Measurements from ENCODE around the gene IMP3. TPM values are rescaled to one million over a fixed set of nuclear protein-coding genes. Genes with fewer than 3 reads are reported as not detected.

The IMP3 gene
- total and polyA plus RNA-seq, 5 experiments from 2014 or later = 94.3 to 256 (median 199) TPM

DNA sequence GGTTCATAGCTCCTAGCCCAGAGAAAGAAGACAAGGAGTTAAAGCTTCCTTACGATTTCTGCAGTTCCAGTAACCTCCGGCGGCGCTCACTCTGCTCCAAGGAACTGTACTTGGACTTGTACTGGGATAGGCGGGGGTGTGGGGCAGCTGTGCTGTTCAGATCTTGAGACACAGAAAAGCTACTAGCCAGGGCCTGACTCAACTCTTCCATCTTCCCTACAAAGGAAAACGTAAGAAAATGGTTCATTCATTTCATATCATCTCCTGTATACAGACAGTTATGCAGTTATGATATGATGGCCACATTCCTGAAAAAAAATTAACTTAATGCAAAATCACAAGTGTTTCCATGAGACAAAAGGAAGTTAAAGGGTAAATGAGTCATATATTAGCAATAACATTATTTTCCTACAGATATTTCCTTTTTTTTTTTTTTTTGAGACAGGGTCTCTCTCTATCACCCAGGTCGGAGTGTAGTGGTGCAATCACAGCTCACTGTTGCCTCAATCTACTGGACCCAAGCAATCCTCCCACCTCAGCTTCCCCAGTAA, 19.1 kb downstream of the IMP3 start:
- peak overlapping the region in 4 of 10 donors; percentile 2 to 60 (median 15) for H3K4me3 Mint-ChIP-seq
- no peak for DNase-seq
- peaks cover 17 to 39% (median 32%) of the 10 kb centered on the region in 4 donors for H3K4me1 Mint-ChIP-seq
- H3K27me3 Mint-ChIP-seq = no peaks in the 10 kb centered on the region
- H3K36me3 Mint-ChIP-seq = peaks cover 0 to 50% (median 11%) of the 10 kb centered on the region in 3 donors
- peak overlapping the region in 9 of 10 donors; percentile 12 to 86 (median 57) for H3K27ac Mint-ChIP-seq
- H3K9me3 Mint-ChIP-seq = no peaks in the 10 kb centered on the region
- POLR2A ChIA-PET = interaction anchor here (0.5 to 1.6 kb wide), 4 partner anchors 14 to 43 kb away, joined by 3 to 7 read pairs (median 4); partner anchors contain the start of genes IMP3 and PTPN9
- no peak for ATAC-seq

DNA sequence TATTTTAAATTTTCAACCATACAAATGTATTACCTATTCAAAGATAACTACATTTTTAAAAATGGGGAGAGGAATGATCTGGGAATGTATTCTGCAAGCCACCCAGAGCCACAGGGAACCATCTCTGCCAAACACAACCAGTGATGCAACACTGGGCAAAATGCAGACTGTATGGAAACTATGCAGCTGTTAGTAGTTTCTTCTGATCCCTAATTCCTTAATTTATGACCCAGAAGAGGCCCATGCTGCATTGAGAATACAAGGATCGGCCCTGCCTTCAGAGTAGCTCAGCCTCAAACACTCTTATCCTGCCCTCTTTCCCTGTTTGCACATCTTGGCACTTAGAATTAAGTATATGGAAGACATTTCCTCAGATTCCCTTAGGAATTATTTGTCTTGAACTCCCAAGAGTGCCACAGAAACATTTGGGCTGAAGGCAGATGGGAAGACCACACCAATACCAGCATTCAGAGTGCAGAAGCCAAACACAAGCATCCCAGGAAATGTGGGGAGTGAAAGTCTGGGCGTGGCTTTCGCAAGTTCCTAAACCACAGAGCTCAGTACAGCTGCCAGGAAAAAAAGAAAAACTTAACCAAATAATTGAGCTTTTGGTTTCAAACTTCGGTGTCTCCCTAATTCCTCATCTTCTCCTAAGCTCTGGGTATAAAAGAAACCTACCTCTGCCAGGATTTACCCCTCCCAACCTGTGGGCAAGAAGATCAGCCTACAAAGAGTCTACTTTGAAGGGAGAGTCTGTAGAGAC, 19.8 kb downstream of the IMP3 start:
- POLR2A ChIA-PET = interaction anchor here (0.5 to 1.6 kb wide), 4 partner anchors 13 to 42 kb away, joined by 3 to 7 read pairs (median 4); partner anchors contain the start of genes IMP3 and PTPN9
- ATAC-seq (no peak), DNase-seq (no peak)
- Mint-ChIP-seq H3K9me3 (no peaks in the 10 kb centered on the region), H3K4me1 (peaks cover 15 to 37% (median 30%) of the 10 kb centered on the region in 4 donors), H3K27me3 (no peaks in the 10 kb centered on the region), H3K27ac (peak overlapping the region in 9 of 10 donors; percentile 12 to 89 (median 67)), H3K4me3 (peak overlapping the region in 3 of 10 donors; percentile 38 to 45 (median 44)), H3K36me3 (peaks cover 0 to 56% (median 14%) of the 10 kb centered on the region in 3 donors)

- ATAC-seq (no peak), DNase-seq (no peak)
- POLR2A ChIA-PET = no interaction called here
- Mint-ChIP-seq H3K36me3 (peaks cover 0 to 89% (median 23%) of the 10 kb centered on the region in 3 donors), H3K4me1 (peaks cover 14 to 17% (median 17%) of the 10 kb centered on the region in 4 donors), H3K4me3 (no peak overlapping the region), H3K9me3 (no peaks in the 10 kb centered on the region), H3K27me3 (no peaks in the 10 kb centered on the region), H3K27ac (peak overlapping the region in 4 of 10 donors; percentile 16 to 43 (median 34))
Measured at GRCh38 chr15:75616766-75617165, 23.3 kb downstream of the IMP3 start.

- peaks cover 26 to 51% (median 44%) of the 10 kb centered on the region in 4 donors for H3K4me1 Mint-ChIP-seq
- DNase-seq (peak in 5 of 10 donors; percentile 20 to 57 (median 42)), ATAC-seq (peak; percentile 76 to 85)
- POLR2A ChIA-PET = interaction anchor here (0.9 to 3.4 kb wide), 8 partner anchors 9 to 239 kb away, joined by 3 to 23 read pairs (median 7); partner anchors contain the start of genes IMP3, MAN2C1, PTPN9 and SIN3A
- H3K27ac Mint-ChIP-seq = peak overlapping the region; percentile 75 to 92 (median 88)
- H3K4me3 Mint-ChIP-seq = peak overlapping the region; percentile 51 to 82 (median 76)
- peaks cover 5 to 49% (median 20%) of the 10 kb centered on the region in 3 donors for H3K36me3 Mint-ChIP-seq
- H3K27me3 Mint-ChIP-seq = no peaks in the 10 kb centered on the region
- H3K9me3 Mint-ChIP-seq = no peaks in the 10 kb centered on the region
Measured at GRCh38 chr15:75606711-75607699, 33.0 kb downstream of the IMP3 start.

- H3K4me1 Mint-ChIP-seq = peaks cover 29 to 56% (median 44%) of the 10 kb centered on the region in 4 donors
- POLR2A ChIA-PET = interaction anchor here (1.7 to 3.4 kb wide), 5 partner anchors 14 to 152 kb away, joined by 5 to 23 read pairs (median 9); partner anchors contain the start of genes IMP3, PTPN9 and SNUPN
- no peak for ATAC-seq
- H3K9me3 Mint-ChIP-seq = no peaks in the 10 kb centered on the region
- H3K27ac Mint-ChIP-seq = peak overlapping the region; percentile 75 to 92 (median 86)
- no peaks in the 10 kb centered on the region for H3K27me3 Mint-ChIP-seq
- no peak for DNase-seq
- peaks cover 5 to 48% (median 22%) of the 10 kb centered on the region in 3 donors for H3K36me3 Mint-ChIP-seq
- H3K4me3 Mint-ChIP-seq = peak overlapping the region; percentile 51 to 82 (median 76)
Measured at GRCh38 chr15:75606026-75606425, 34.0 kb downstream of the IMP3 start.

- ATAC-seq = no peak
- H3K27ac Mint-ChIP-seq = peak overlapping the region in 1 of 10 donors; percentile 46
- peaks cover 14 to 29% (median 21%) of the 10 kb centered on the region in 4 donors for H3K4me1 Mint-ChIP-seq
- POLR2A ChIA-PET = no interaction called here
- no peak overlapping the region for H3K4me3 Mint-ChIP-seq
- peaks cover 0 to 68% (median 31%) of the 10 kb centered on the region in 3 donors for H3K36me3 Mint-ChIP-seq
- H3K27me3 Mint-ChIP-seq = no peaks in the 10 kb centered on the region
- H3K9me3 Mint-ChIP-seq = no peaks in the 10 kb centered on the region
- DNase-seq = no peak
Measured at GRCh38 chr15:75599401-75599800, 40.6 kb downstream of the IMP3 start.

DNA sequence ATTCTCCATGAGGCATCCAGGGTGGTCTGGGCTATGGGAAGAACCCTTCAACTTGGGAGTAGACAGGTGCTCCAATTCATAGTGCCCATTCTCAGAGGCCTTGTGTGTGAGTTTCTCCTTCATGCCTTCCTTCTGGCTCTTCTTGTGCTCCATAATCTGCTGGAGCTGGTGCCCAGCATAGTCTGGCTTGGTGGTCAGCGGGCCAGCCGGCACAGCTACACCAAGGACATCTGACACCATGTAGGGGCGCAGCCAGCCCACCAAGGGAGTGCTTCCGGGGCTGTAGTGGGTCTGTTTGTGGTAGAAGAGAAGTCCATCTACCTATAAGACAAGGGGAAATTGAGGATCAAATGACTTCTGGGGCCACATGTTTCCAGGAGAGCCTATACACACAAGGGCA, 41.7 kb downstream of the IMP3 start:
- H3K27ac Mint-ChIP-seq = peak overlapping the region in 5 of 10 donors; percentile 13 to 69 (median 47)
- peaks cover 14 to 25% (median 21%) of the 10 kb centered on the region in 4 donors for H3K4me1 Mint-ChIP-seq
- no peak overlapping the region for H3K4me3 Mint-ChIP-seq
- no peaks in the 10 kb centered on the region for H3K9me3 Mint-ChIP-seq
- H3K27me3 Mint-ChIP-seq = no peaks in the 10 kb centered on the region
- H3K36me3 Mint-ChIP-seq = peaks cover 0 to 70% (median 29%) of the 10 kb centered on the region in 3 donors
- DNase-seq = no peak
- POLR2A ChIA-PET = interaction anchor here (1.3 kb wide), 1 partner anchor 42 kb away, joined by 7 read pairs; the partner anchor contains the start of gene IMP3
- no peak for ATAC-seq

DNA sequence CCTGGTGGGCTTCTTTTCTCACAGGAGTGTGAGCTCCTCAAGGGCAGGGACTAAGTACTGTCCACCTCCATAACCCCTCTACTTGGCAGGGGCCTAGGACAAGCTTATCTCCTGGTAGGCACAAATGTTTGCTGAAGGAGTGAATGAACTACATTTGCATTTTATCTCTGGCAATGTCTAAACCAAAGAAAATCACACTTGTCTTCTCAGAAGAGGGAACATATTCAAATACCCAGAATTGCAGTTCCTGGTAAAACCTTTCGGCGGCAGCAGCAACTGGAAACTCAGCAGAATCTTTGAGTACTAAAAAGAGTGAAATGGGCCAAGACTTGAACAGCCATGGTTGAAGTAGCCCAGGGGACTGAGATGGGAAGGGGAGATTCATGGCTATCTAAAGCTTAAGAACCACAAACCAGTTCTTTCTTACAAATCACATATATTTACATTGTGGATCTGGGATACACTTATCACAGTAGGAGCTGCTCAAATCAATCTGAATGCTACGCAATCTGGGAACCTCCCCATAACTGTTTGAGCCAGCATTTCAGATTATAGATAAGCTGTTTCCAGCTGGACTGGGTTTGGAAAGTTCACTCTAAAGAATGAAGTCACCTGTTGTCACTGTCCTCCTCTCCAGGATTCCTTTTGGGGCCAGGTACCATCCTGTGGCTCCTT, 42.2 kb downstream of the IMP3 start:
- Mint-ChIP-seq H3K4me1 (peaks cover 14 to 25% (median 21%) of the 10 kb centered on the region in 4 donors), H3K9me3 (no peaks in the 10 kb centered on the region), H3K36me3 (peaks cover 0 to 74% (median 29%) of the 10 kb centered on the region in 3 donors), H3K4me3 (peak overlapping the region in 2 of 10 donors; percentile 3 to 30), H3K27me3 (no peaks in the 10 kb centered on the region), H3K27ac (peak overlapping the region in 6 of 10 donors; percentile 11 to 85 (median 22))
- DNase-seq (peak in 2 of 10 donors; percentile 21 to 28), ATAC-seq (no peak)
- POLR2A ChIA-PET = interaction anchor here (0.5 to 1.3 kb wide), 5 partner anchors 9 to 90 kb away, joined by 3 to 7 read pairs (median 3); partner anchors contain the start of genes IMP3 and PTPN9

DNA sequence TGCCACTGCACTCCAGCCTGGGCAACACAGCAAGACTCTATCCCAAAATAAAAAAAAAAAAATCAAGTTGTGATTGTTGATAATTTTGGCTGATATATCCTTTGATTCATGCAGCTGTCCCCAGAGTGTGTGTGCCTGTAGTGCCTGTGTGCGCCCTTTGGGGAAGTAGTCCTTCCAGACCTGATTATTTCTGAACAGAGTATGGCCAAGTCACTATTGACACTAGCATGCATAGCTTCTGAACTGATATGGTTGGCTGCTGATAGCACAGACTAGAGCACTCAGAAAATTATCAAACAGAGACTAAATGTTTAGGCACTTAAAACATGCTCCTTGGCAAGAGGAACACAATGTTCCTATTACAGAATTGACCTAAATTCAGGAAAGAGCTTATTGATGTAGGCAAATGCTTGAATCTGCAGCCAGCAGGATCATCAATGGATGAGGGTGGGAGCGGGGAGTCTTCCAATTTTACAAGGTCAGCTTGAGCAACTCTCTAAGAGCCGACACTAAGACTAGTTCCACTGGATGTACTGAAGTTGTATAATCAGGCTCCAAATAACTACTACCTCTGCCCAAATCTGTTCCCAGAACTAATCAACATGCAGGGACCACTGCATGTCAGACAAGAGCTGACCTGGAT, 43.2 kb downstream of the IMP3 start:
- H3K36me3 Mint-ChIP-seq = peaks cover 0 to 78% (median 29%) of the 10 kb centered on the region in 3 donors
- peak overlapping the region in 1 of 10 donors; percentile 5 for H3K27ac Mint-ChIP-seq
- H3K27me3 Mint-ChIP-seq = no peaks in the 10 kb centered on the region
- POLR2A ChIA-PET = interaction anchor here (0.6 to 1.3 kb wide), 5 partner anchors 10 to 44 kb away, joined by 3 to 7 read pairs (median 3); partner anchors contain the start of genes IMP3 and PTPN9
- H3K9me3 Mint-ChIP-seq = no peaks in the 10 kb centered on the region
- no peak overlapping the region for H3K4me3 Mint-ChIP-seq
- DNase-seq (no peak), ATAC-seq (no peak)
- H3K4me1 Mint-ChIP-seq = peaks cover 15 to 27% (median 21%) of the 10 kb centered on the region in 4 donors

DNA sequence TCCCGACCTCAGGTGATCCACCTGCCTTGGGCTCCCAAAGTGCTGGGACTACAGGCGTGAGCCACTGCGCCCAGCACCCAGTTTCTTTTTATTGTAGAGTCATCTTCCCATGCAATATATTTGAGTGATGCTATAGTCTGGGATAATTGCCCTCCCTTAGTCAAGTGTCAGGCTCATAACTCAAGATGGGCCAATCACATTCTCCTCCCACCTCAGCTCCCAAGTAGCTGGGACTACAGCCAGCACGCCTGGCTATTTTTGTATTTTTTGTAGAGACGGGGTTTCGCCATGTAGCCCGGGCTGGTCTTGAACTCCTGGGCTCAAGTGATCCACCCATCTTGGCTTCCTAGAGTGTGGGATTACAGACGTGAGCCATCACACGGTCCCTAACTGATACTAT, 45.7 kb downstream of the IMP3 start:
- Mint-ChIP-seq H3K36me3 (peaks cover 0 to 67% (median 14%) of the 10 kb centered on the region in 3 donors), H3K27ac (no peak overlapping the region)
- POLR2A ChIA-PET = no interaction called here

More for the DNA sequence above, 45.7 kb downstream of the IMP3 start:
- ATAC-seq = no peak
- peaks cover 16 to 28% (median 22%) of the 10 kb centered on the region in 4 donors for H3K4me1 Mint-ChIP-seq
- no peaks in the 10 kb centered on the region for H3K27me3 Mint-ChIP-seq
- no peak for DNase-seq
- H3K4me3 Mint-ChIP-seq = no peak overlapping the region
- H3K9me3 Mint-ChIP-seq = no peaks in the 10 kb centered on the region

Measured in naive thymus-derived CD8-positive, alpha-beta T cell (primary cell).